ENCODE data around the gene SPRR4. TPM values are rescaled to one million over a fixed set of nuclear protein-coding genes. Genes with fewer than 3 reads are reported as not detected.

The SPRR4 gene
- total RNA-seq, 4 donors from 2014 or later = not detected

GRCh38 chr1:152959273-152959672 lies 11.2 kb upstream of the SPRR4 start:
- Histone ChIP-seq H3K9me3 (no peaks in the 10 kb centered on the region), H3K27me3 (no peaks in the 10 kb centered on the region), H3K4me3 (no peak overlapping the region), H3K36me3 (no peaks in the 10 kb centered on the region), H3K27ac (no peak overlapping the region), H3K4me1 (no peaks in the 10 kb centered on the region)
- WGBS, 2 donors (ENCODE audit: low coverage in 1 of 2) = 80 to 83% methylated on average over 2 to 3 of the region's 3 CpGs
- TF ChIP-seq POLR2AphosphoS5 (IDR thresholded peaks at IDR 0.05) = no peak
- no peak for TF ChIP-seq EP300 (IDR thresholded peaks at IDR 0.05)
- TF ChIP-seq CTCF (IDR thresholded peaks at IDR 0.05) = no peak
- no peak for TF ChIP-seq POLR2A (IDR thresholded peaks at IDR 0.05)
- ATAC-seq = no peak

DNA sequence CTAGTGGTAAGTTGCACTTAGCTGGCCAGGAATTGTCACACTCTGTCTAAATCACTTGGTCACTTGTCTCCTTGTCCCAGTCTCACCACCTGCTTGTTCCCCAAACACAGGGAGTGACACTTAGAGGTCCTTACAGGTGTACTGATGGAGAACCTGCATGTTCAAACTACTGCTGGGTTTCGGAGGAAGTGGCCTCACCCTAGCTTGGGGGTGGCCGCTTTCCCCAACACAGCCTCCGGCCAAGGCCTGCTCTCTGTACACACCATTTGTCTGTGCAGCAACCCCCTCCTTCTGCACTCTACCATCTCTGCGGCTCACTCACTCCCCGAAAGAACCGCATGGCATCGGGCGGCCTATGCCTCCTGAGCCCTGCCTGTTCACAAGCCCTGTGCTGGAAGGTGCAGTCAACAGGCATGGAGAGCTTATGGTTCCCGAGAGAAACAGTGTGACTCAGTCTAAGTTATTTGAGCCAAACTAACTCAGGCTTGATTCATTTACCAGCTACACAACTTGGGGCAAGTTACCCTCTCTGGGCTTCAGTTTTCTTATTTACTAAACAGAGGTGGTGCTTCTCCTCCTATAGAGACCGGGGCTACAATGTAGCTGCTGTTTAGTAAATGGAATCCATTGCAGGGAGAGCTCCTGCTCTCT lies 10.5 kb upstream of the SPRR4 start:
- no peak for TF ChIP-seq POLR2AphosphoS5 (IDR thresholded peaks at IDR 0.05)
- TF ChIP-seq CTCF (IDR thresholded peaks at IDR 0.05) = no peak
- TF ChIP-seq EP300 (IDR thresholded peaks at IDR 0.05) = no peak
- TF ChIP-seq POLR2A (IDR thresholded peaks at IDR 0.05) = no peak
- no peaks in the 10 kb centered on the region for H3K9me3 ChIP-seq
- H3K27ac ChIP-seq = no peak overlapping the region
- 91 to 100% methylated on average over 1 to 6 of the region's 10 CpGs for WGBS, 2 donors (ENCODE audit: low coverage in 1 of 2)
- H3K27me3 ChIP-seq = no peaks in the 10 kb centered on the region
- no peak overlapping the region for H3K4me3 ChIP-seq
- H3K4me1 ChIP-seq = no peaks in the 10 kb centered on the region
- H3K36me3 ChIP-seq = no peaks in the 10 kb centered on the region
- no peak for ATAC-seq

DNA sequence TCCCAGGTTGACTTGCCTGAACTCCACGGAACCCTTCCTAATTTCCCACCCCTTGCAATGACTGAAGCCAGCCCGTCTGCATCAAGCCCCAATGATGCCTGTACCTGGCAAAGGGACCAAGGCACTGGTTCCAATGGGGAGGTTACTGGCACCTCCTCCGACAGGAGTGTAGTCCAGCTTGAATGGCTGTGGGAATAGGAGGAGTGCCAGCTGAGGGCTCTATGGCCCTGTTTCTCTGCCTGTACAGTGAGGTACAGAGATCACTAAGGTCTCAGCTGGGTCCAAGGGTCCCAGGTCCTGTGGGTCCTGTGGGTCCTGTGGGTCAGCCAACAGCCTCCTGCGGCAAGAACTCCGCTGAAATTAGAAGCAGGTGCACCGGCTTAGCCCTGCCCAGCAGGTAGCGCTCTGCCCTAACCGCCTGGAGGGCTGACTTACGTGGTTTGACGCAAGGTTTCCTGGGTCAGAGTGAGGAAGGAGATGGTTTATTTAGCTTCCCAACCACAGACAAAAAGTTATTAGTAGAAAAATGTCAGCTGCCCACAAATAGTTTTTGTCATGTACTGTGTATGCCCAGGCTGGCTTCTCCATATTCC lies 9.9 kb upstream of the SPRR4 start:
- H3K9me3 ChIP-seq = no peaks in the 10 kb centered on the region
- WGBS, 2 donors (ENCODE audit: low coverage in 1 of 2) = 63 to 65% methylated on average over 3 to 5 of the region's 10 CpGs
- H3K4me3 ChIP-seq = no peak overlapping the region
- TF ChIP-seq EP300 (IDR thresholded peaks at IDR 0.05) (no peak), POLR2AphosphoS5 (IDR thresholded peaks at IDR 0.05) (no peak), POLR2A (IDR thresholded peaks at IDR 0.05) (no peak), CTCF (IDR thresholded peaks at IDR 0.05) (no peak)
- H3K36me3 ChIP-seq = no peaks in the 10 kb centered on the region
- no peak overlapping the region for H3K27ac ChIP-seq
- ATAC-seq = no peak
- H3K4me1 ChIP-seq = no peaks in the 10 kb centered on the region
- H3K27me3 ChIP-seq = no peaks in the 10 kb centered on the region

GRCh38 chr1:152961226-152961891 lies 9.1 kb upstream of the SPRR4 start:
- no peak for ATAC-seq
- no peaks in the 10 kb centered on the region for H3K9me3 ChIP-seq
- H3K27ac ChIP-seq = no peak overlapping the region
- TF ChIP-seq POLR2A (IDR thresholded peaks at IDR 0.05) = no peak
- TF ChIP-seq POLR2AphosphoS5 (IDR thresholded peaks at IDR 0.05) = no peak
- TF ChIP-seq CTCF (IDR thresholded peaks at IDR 0.05) = no peak
- TF ChIP-seq EP300 (IDR thresholded peaks at IDR 0.05) = no peak
- H3K4me1 ChIP-seq = no peaks in the 10 kb centered on the region
- no peak overlapping the region for H3K4me3 ChIP-seq
- no peaks in the 10 kb centered on the region for H3K27me3 ChIP-seq
- H3K36me3 ChIP-seq = no peaks in the 10 kb centered on the region
- 61 to 84% methylated on average over 5 to 6 of the region's 7 CpGs for WGBS, 2 donors (ENCODE audit: low coverage in 1 of 2)

Data from gastroesophageal sphincter (tissue), 4 donors.